Activated CD8-positive, alpha-beta memory T cell treated with anti-CD3 and anti-CD28 coated beads for 4 hours (primary cell): Measurements from ENCODE around the gene PLAC8L1.
"Not testable (repeated sequence)": the region's sequence is repeated elsewhere in the genome, so short reads cannot be mapped to it uniquely, and the experiment has no call there.

Source experiments
- DNase-seq, 2 donors: peaks; one replicate each; pipeline ENCODE4 v3.0.0-alpha.2; 2020; ENCODE audit warnings: low read depth in 2 of 2

The PLAC8L1 gene, protein sequence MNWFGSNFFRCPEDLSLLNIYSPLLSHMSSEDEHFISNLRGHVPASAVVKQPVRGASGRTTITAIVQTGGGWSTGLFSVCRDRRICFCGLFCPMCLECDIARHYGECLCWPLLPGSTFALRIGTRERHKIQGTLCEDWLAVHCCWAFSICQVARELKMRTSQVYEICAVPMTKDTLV

DNA sequence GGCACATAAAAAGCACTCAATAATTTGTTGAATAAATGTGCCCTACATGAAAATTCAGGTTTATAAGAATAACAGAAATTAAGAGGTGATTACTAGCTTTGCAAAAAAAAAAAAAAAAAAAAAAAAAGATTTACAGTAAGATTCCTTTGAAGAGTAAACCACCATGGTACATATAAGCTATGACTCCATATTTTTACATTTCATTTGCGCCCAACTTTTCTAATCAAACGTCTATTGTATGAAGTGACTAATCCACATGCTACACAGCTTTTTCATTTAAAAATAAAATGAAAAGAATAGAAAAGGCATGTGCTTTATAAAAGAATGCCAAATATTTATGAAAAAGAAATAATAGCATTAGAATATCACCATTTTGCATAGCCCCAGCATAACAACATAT lies at the start of gene PLAC8L1:
PLAC8L1 (minus strand) TSS at position 101 of the 400 bp plus-strand sequence. CDS start 1,266 bp downstream, outside the sequence.
- DNase-seq, result no peak

GRCh38 chr5:146151970-146152369 lies 46.6 kb upstream of the PLAC8L1 start:
- no peak for DNase-seq

DNA sequence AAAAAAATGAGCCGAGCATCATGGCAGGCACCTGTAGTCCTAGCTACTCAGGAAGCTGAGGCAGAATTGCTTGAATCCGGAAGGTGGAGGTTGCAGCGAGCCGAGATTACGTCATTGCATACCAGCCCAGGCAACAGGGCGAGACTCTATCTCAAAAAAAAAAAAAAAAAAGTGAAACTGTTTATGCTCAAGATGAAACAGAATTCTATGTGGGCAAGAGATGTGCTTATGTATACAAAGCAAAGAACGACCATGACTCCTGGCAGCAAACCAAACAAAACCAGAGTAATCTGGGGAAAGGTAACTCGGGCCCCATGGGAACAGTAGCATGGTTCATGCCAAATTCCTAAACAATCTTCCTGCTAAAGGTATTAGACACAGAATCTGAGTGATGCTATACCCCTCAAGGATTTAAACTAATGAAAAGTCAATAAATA lies 32.6 kb upstream of the PLAC8L1 start:
- no peak for DNase-seq

DNA sequence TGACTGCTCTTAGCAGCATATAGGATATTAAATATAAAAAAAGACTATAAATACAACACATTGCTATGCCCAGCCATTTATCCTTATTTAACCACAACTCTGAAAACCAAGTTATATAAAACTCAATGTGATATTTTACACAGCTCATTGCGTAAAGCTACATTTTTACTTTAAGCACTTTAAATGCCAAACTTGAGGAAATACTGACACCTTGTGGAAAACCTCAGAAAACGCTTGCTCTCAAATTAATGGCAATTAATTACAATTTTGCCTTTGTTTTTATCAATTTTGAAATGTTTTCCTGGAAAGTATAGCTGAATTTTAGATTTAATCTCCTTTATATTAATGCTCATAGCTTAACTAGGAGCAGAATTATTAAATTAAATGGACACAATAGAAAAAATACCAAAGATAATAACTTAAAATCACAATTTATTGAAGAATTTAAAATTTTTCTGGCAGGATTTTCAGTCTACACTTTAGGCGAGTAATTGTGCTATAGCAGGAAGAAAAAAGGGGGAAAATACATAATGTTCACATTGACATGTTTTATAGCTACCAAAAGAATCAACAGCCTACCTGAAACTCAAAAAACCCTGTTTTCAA lies 25.2 kb upstream of the PLAC8L1 start:
- DNase-seq, result no peak

- DNase-seq, result no peak
Measured at GRCh38 chr5:146126068-146126467, 20.7 kb upstream of the PLAC8L1 start.

DNA sequence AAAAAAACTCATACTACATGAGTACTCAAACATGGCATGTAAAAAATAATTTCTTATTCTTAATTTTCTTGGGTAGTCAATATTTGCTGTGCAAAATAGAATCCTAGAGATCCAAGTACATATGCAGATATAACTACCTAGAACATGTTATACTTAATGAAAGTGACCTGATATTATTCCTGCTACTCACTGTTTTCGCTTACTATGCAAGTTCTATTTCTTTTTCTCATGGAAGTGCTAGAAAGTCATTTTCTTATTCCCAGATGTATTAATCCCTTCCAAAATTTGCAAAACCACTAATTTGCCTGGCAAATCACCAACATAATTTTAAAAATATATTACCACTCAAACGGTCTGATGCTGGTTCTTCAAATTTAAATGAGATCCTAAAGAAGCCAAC lies 19.2 kb upstream of the PLAC8L1 start:
- DNase-seq, result no peak

DNA sequence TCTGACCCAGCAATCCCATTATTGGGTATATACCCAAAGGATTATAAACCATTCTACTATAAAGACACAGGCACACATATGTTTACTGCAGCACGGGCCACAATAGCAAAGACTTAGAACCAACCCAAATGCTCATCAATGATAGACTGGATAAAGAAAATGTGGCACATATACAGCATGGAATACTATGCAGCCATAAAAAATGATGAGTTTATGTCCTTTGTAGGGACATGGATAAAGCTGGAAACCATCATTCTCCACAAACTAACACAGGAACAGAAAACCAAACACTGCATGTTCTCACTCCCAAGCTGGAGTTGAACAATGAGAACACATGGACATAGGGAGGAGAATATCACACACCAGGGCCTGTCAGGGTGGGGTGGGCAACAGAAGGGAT lies 16.1 kb upstream of the PLAC8L1 start:
- DNase-seq, result not testable (repeated sequence)

- DNase-seq, result no peak
Measured at GRCh38 chr5:146118322-146118721, 12.9 kb upstream of the PLAC8L1 start.

GRCh38 chr5:146117216-146117615 lies 11.8 kb upstream of the PLAC8L1 start:
- not testable (repeated sequence) for DNase-seq

GRCh38 chr5:146116361-146116760 lies 11.0 kb upstream of the PLAC8L1 start:
- DNase-seq, result no peak

DNA sequence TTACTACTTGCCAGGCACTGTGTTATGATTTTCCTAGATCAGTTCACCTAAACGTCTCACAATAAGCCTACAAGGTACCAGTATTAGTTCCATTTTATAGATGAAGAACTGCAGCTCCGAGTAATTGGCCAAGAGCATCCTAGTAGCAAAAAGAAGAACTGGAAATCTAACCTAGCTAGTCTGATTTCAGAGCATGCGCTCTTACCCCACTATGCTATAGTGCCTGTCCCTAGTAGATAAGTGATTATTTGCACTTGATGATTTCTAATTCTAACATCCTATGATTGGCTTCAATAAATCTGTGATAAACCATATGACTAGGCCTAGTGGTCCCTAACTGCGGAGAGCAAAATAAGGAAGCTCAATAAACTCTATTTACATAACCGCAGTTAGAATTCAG lies 7.1 kb upstream of the PLAC8L1 start:
- no peak for DNase-seq

DNA sequence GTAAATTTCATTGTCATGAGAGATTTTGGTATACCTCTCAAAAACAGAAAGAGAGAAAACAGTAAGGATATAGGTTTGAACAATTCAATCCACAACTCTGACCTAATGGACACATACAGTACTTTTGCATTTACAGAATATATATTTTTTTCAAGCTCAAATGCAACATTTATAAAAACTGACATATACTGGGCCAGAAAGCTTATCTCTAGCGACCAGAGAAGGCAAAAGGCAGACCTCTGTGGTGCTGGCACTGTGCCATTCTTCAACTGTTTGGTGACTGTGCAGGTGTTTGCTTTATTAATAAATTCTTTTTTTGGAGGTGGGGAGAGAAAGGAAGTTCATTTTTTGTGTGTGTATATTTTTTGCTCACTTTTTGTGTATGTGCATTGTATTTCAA lies 6.0 kb upstream of the PLAC8L1 start:
- DNase-seq, result no peak

DNA sequence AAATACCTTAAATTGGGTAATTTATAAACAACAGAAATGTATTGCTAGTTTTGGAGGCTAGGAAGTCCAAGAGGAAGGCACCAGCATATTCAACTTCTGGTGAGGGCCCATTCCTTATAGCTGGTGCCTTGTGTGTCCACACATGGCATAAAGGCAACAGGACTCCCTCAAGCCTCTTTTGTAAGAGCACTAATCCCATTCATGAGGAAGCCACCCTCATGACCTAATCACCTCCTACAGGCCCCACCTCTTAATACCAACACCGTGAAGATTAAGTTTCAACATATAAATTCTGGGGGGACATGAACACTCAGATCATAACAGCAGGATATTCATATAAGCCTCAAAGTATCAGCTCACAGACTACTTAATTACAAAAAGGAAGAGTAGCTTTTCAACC lies 4.0 kb upstream of the PLAC8L1 start:
- DNase-seq, result no peak

DNA sequence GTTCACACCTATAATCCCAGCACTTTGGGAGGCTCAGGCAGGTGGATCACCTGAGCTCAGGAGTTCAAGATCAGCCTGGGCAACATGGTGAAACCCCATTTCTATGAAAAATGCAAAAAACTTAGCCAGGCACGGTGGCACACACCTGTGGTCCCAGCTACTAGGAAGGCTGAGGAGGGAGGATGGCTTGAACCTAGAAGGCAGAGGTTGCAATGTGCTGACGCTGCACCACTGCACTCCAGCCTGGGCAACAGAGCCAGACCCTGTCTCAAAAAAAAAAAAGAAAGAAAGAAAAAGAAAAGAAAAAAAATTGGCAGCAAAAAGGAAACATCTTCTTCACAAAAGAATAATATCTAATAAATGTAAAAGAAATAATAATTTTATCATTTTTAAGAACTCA lies 3.5 kb upstream of the PLAC8L1 start:
- not testable (repeated sequence) for DNase-seq

DNA sequence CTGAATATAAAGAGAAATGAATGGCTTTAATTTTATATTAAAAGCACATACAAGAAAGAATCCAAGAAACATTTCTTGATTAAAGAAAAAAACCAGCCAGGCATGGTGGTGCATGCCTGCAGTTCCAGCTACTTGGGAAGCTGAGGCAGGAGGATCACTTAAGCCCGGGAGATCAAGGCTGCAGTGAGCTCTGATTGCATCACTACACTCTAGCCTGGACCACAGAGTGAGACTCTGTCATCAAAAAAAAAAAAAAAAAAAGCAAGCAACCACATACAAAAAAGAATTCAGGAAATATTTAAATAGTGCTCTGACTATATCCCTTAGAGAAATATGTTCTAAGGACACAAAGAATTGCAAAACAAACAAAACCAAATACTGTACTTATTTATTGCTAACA lies 2.5 kb upstream of the PLAC8L1 start:
- DNase-seq, result no peak

DNA sequence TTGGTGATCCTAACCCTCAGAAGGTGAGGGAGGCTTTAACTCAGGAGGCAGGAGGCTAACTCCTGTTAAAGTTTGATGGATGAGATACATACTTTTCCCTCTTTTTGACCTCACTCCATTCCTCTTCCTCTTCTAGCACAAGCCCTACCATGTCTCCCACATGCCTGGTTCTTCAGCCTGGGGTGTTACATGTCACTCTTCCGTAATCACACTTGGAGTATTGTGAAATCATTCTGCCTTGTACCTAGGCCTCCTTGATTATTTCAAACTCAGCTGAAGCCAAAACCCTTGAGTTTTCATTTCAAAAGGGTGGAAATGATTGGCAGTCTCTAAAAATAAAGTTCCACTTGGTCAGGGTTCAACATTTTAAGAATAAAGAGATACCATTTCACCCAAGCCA lies 1.8 kb downstream of the PLAC8L1 start:
- no peak for DNase-seq

GRCh38 chr5:146101646-146102045 lies 3.7 kb downstream of the PLAC8L1 start:
- no peak for DNase-seq

DNA sequence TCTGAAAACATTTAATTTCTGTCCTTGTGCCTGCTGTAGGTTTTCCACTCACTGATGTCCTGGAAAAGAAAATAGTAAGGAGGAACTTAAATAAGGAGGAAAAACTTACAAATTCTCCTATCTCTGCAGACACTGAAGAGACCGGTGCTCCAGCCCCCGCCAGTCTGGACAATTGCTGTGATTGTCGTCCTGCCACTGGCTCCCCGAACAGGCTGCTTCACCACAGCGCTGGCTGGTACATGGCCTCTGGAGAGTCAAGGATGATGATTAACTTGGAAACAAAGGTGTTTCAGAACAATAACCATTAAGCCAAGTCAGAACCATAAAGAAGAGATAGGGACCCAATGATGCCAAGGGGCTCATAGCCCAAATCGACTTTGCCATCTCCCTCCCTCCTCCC lies 7.3 kb downstream of the PLAC8L1 start:
- no peak for DNase-seq

DNA sequence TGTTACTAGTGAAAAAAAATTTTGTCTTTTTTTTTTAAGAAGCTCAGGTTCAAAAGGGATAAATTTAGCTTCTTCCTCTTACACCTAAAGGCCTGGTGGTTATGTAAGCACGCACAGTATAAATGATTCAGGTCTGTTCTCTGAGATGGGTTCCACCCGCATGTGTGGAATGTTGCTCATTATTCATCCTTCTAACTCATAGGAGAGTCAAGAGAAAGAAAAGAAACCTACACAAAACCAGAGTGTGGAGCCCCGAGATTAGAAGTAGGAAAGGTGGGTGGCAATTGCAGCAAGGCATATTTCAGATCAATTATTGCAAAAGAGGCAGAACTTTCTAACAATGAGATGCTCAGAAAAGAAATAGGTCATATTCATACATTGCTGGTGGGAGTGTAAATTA lies 13.5 kb downstream of the PLAC8L1 start:
- no peak for DNase-seq

DNA sequence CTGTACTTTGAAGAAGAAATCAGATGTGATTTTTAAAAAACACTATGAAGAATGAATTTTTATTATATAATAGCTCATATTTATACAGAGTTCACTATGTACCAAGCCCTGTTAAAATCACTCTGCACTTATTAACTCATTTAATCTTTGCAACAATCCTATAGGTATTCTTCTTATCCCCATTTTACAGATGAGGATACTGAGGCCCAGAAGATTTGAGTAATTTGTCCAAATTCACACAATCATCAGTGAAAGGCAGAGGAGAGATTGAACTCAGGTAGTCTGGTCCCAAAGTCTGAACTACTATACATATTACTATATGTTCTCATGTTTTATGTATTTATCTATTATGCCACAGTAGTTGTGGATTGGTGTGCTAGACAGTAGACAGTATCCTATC lies 16.1 kb downstream of the PLAC8L1 start:
- no peak for DNase-seq

DNA sequence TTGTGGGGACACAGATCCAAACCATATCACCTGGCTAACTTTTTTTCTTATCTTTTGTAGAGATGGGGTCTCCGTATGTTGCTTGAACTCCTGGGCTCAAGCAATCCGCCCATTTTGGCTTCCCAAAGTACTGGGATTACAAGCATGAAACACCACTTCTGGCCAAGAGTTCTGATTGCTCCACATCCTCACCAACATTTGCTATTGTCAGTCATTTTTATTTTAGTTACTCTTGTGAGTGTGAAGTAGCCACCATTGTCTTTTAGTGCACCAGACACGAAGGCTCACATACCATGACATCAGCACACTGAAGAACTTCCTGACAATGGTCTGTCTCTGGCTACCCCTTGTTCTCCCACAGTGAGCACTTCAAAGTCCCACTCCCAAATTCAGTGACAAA lies 17.3 kb downstream of the PLAC8L1 start:
- DNase-seq, result no peak

DNA sequence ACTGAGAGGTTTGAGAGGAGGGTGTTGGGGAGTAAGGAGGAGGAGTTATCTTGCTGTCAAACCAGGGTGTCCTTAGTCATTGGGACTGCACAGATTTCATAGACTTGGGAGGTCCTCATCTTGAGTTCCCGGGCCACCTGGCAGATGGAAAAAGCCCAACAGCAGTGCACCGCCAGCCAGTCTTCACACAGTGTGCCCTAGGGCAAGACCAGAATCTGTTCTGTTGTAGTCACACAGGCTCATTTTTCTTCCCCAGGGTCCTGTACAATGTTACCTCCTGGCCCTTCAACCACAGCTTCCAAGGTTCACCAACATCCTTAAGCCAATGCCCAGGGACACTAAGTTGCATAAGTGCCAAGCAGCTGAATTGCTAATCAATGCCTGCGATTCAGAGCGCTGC lies 21.0 kb downstream of the PLAC8L1 start:
- DNase-seq, result no peak

- DNase-seq, result no peak
Measured at GRCh38 chr5:146082798-146083197, 22.6 kb downstream of the PLAC8L1 start.

GRCh38 chr5:146081556-146081955 lies 23.8 kb downstream of the PLAC8L1 start:
- no peak for DNase-seq
